ENCODE results near the gene PTPRN. TPM values are rescaled to one million over a fixed set of nuclear protein-coding genes. Genes with fewer than 3 reads are reported as not detected.

PTPRN gene
- total RNA-seq: 0.13 and 1.3 TPM in 2 replicates

DNA sequence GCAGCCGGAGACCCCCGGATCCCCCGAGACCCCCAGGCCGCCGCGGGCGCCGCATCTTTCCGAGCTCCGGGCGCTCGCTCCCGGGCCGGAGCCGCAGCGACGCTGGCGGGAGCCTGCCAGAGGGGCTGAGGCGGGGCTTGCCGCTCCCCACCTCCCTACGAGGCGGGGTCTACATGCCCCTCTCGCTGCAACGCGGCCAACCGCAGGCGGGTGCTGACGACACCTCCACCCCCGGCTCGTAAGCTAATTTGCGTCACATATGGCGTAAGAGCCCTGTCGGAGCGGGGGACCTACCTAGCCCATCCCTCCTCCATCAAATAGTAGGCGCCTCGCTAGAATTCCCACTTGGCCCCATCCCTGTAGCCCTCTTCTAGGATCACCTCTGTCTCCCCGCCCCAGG lies at the start of gene PTPRN:
Gene PTPRN (minus strand): TSS at position 124 of the 400 bp plus-strand sequence. CDS start 69 bp downstream, at position 55.
- Histone ChIP-seq H3K27me3 (ENCODE audit: control insufficient read depth, insufficient read depth, low read length) (peaks cover 17% of the 10 kb centered on the region), H3K36me3 (ENCODE audit: control insufficient read depth, insufficient read depth, low read length) (no peaks in the 10 kb centered on the region), H3K4me3 (ENCODE audit: low read depth, low read length) (no peak within 1 kb of the TSS)
- TF ChIP-seq, protein P1, sequence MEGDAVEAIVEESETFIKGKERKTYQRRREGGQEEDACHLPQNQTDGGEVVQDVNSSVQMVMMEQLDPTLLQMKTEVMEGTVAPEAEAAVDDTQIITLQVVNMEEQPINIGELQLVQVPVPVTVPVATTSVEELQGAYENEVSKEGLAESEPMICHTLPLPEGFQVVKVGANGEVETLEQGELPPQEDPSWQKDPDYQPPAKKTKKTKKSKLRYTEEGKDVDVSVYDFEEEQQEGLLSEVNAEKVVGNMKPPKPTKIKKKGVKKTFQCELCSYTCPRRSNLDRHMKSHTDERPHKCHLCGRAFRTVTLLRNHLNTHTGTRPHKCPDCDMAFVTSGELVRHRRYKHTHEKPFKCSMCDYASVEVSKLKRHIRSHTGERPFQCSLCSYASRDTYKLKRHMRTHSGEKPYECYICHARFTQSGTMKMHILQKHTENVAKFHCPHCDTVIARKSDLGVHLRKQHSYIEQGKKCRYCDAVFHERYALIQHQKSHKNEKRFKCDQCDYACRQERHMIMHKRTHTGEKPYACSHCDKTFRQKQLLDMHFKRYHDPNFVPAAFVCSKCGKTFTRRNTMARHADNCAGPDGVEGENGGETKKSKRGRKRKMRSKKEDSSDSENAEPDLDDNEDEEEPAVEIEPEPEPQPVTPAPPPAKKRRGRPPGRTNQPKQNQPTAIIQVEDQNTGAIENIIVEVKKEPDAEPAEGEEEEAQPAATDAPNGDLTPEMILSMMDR (IDR thresholded peaks at IDR 0.05; ENCODE audit: insufficient read depth, low read length, severe bottlenecking): no peak
- no peak for DNase-seq (ENCODE audit: low read depth)
- FAIRE-seq: no peak

GRCh38 chr2:219358170-219359075 lies 49.2 kb upstream of the PTPRN start:
- Histone ChIP-seq H3K4me3 (ENCODE audit: low read depth, low read length) (no peak overlapping the region), H3K36me3 (ENCODE audit: control insufficient read depth, insufficient read depth, low read length) (no peaks in the 10 kb centered on the region), H3K27me3 (ENCODE audit: control insufficient read depth, insufficient read depth, low read length) (peaks cover 18% of the 10 kb centered on the region)
- FAIRE-seq (no peak), DNase-seq (ENCODE audit: low read depth) (no peak)
- TF ChIP-seq, protein P1 (IDR thresholded peaks at IDR 0.05; ENCODE audit: insufficient read depth, low read length, severe bottlenecking): no peak

DNA sequence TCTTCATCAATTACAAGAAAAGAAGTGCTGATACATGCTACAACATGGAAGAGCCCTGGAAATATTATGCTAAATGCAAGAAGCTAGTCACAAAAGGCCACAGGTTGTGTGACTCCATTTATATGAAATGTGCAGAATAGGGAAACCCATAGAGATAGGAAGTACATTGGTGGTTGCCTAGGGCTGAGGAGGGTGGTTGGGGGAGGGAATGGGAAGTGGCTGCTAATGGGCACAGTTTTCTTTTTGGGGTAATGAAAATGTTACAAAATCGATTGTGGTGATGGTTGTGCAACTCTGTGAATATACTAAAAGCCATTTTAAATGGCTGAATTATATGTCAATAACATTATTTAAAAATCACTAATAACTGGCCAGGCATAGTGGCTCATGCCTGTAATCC lies 47.6 kb upstream of the PTPRN start:
- no peak for DNase-seq (ENCODE audit: low read depth)
- H3K36me3 ChIP-seq (ENCODE audit: control insufficient read depth, insufficient read depth, low read length): no peaks in the 10 kb centered on the region
- H3K4me3 ChIP-seq (ENCODE audit: low read depth, low read length): no peak overlapping the region
- H3K27me3 ChIP-seq (ENCODE audit: control insufficient read depth, insufficient read depth, low read length): peaks cover 18% of the 10 kb centered on the region
- FAIRE-seq: no peak
- TF ChIP-seq, protein P1 (IDR thresholded peaks at IDR 0.05; ENCODE audit: insufficient read depth, low read length, severe bottlenecking): no peak

DNA sequence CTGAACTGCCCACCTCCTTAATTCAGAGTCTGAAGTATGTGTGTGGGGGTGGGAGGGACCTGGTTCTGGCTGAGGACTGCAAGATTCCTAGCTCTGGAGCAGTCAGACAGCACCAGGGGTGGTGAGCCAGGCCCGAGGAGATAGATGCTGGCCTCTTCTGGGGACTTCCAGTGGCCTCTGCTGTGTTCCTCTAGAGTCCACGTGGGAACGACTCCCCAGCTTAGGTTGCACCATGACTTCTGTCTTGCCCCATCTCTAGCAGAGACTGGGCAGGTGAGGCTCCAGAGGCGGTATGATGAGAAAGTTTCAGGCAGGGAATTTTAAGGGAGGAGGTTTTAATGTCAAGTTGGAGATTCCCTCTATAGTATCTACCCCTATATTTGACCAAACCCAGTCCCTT lies 45.4 kb upstream of the PTPRN start:
- H3K4me3 ChIP-seq (ENCODE audit: low read depth, low read length): no peak overlapping the region
- peaks cover 12% of the 10 kb centered on the region for H3K27me3 ChIP-seq (ENCODE audit: control insufficient read depth, insufficient read depth, low read length)
- TF ChIP-seq, protein P1 (IDR thresholded peaks at IDR 0.05; ENCODE audit: insufficient read depth, low read length, severe bottlenecking): no peak
- FAIRE-seq: no peak
- H3K36me3 ChIP-seq (ENCODE audit: control insufficient read depth, insufficient read depth, low read length): no peaks in the 10 kb centered on the region
- no peak for DNase-seq (ENCODE audit: low read depth)

GRCh38 chr2:219353129-219353528 lies 43.9 kb upstream of the PTPRN start:
- DNase-seq (ENCODE audit: low read depth) (no peak), FAIRE-seq (no peak)
- Histone ChIP-seq H3K36me3 (ENCODE audit: control insufficient read depth, insufficient read depth, low read length) (no peaks in the 10 kb centered on the region), H3K4me3 (ENCODE audit: low read depth, low read length) (no peak overlapping the region), H3K27me3 (ENCODE audit: control insufficient read depth, insufficient read depth, low read length) (peaks cover 6% of the 10 kb centered on the region)
- TF ChIP-seq, protein P1 (IDR thresholded peaks at IDR 0.05; ENCODE audit: insufficient read depth, low read length, severe bottlenecking): no peak

All from bronchial epithelial cell (primary cell).